Activated CD8-positive, alpha-beta memory T cell treated with anti-CD3 and anti-CD28 coated beads for 36 hours (primary cell): Measurements from ENCODE around the gene CES3. TPM values are rescaled to one million over a fixed set of nuclear protein-coding genes. Genes with fewer than 3 reads are reported as not detected.

Experiments
- CTCF ChIA-PET: fragments of 350-600 bp; sonication (Branson Sonifier 250); formaldehyde crosslinking; loops from one replicate; lab custom pipeline; 2021; ENCODE audit warnings: antibody characterized with exemption; lab: Charles Lee
- POLR2A ChIA-PET: fragments of 350-600 bp; sonication (Branson Sonifier 250); formaldehyde crosslinking; loops from one replicate; lab custom pipeline; 2021; ENCODE audit warnings: antibody characterized with exemption; lab: Charles Lee
- total RNA-seq, 2 experiments: library from RNA; stranded (reverse); gene quantifications; one replicate each; pipeline ENCODE4 v1.2.3, GENCODE V29; 2021

CES3 gene
- total RNA-seq, 2 experiments from 2014 or later, result 0.31 to 0.57 TPM

GRCh38 chr16:67006930-67007658 lies 46.0 kb downstream of the CES3 start:
- POLR2A ChIA-PET, result no interaction called here
- CTCF ChIA-PET, result interaction anchor here (1.4 kb wide), 3 partner anchors 10 to 15 kb away, joined by 4 to 5 read pairs (median 4); no protein-coding TSS in a partner anchor

- ChIA-PET POLR2A (no interaction called here), CTCF (interaction anchor here (1.1 kb wide), 1 partner anchor 177 kb away, joined by 3 read pairs; no protein-coding TSS in a partner anchor)
These were observed 48.1 kb downstream of the CES3 start for GRCh38 chr16:67009158-67009557.

- ChIA-PET CTCF (interaction anchor here (1.2 to 5.0 kb wide), 4 partner anchors 17 to 144 kb away, joined by 3 to 23 read pairs (median 4); no protein-coding TSS in a partner anchor), POLR2A (no interaction called here)
These were observed 50.2 kb downstream of the CES3 start for GRCh38 chr16:67011274-67011673.

- POLR2A ChIA-PET, result interaction anchor here (0.5 to 2.2 kb wide), 11 partner anchors 9 to 858 kb away, joined by 3 to 18 read pairs (median 4); partner anchors contain the start of genes CBFB, FBXL8, TMEM208 and TRADD
- CTCF ChIA-PET, result interaction anchor here (0.7 to 5.0 kb wide), 22 partner anchors 11 to 172 kb away, joined by 3 to 23 read pairs (median 5); partner anchors contain the start of genes CES3, CES4A, FBXL8 and TRADD
These were observed 52.3 kb downstream of the CES3 start for GRCh38 chr16:67013233-67013822.

GRCh38 chr16:67013823-67014633 lies 53.0 kb downstream of the CES3 start:
- CTCF ChIA-PET, result interaction anchor here (0.7 to 5.0 kb wide), 24 partner anchors 11 to 171 kb away, joined by 3 to 23 read pairs (median 5); partner anchors contain the start of genes CES3, CES4A, FBXL8 and TRADD

GRCh38 chr16:67014634-67015312 lies 53.7 kb downstream of the CES3 start:
- POLR2A ChIA-PET, result interaction anchor here (1.7 to 2.2 kb wide), 3 partner anchors 15 to 39 kb away, joined by 5 to 18 read pairs (median 16); partner anchors contain the start of gene CBFB
- CTCF ChIA-PET, result interaction anchor here (0.7 to 5.0 kb wide), 14 partner anchors 11 to 170 kb away, joined by 3 to 23 read pairs (median 6); partner anchors contain the start of genes FBXL8 and TRADD

More at GRCh38 chr16:67013823-67014633, 53.0 kb downstream of the CES3 start:
- POLR2A ChIA-PET, result interaction anchor here (0.6 to 2.2 kb wide), 9 partner anchors 8 to 213 kb away, joined by 3 to 18 read pairs (median 5); partner anchors contain the start of genes CBFB, FBXL8, TMEM208 and TRADD

- CTCF ChIA-PET, result interaction anchor here (0.7 to 5.0 kb wide), 5 partner anchors 11 to 162 kb away, joined by 4 to 23 read pairs (median 5); no protein-coding TSS in a partner anchor
- POLR2A ChIA-PET, result no interaction called here
These were observed 54.3 kb downstream of the CES3 start for GRCh38 chr16:67015313-67015731.

GRCh38 chr16:67016143-67016542 lies 55.1 kb downstream of the CES3 start:
- POLR2A ChIA-PET, result no interaction called here
- CTCF ChIA-PET, result interaction anchor here (0.8 to 5.9 kb wide), 8 partner anchors 9 to 163 kb away, joined by 3 to 63 read pairs (median 10); no protein-coding TSS in a partner anchor

- CTCF ChIA-PET, result interaction anchor here (0.8 to 5.9 kb wide), 19 partner anchors 9 to 167 kb away, joined by 3 to 63 read pairs (median 7); partner anchors contain the start of genes B3GNT9 and MATCAP1
- POLR2A ChIA-PET, result interaction anchor here (0.6 to 1.5 kb wide), 2 partner anchors 11 to 1082 kb away, joined by 3 to 10 read pairs; no protein-coding TSS in a partner anchor
These were observed 55.8 kb downstream of the CES3 start for GRCh38 chr16:67016681-67017420.

GRCh38 chr16:67017421-67017750 lies 56.3 kb downstream of the CES3 start:
- CTCF ChIA-PET, result interaction anchor here (0.7 to 5.9 kb wide), 24 partner anchors 10 to 226 kb away, joined by 3 to 63 read pairs (median 6); partner anchors contain the start of genes B3GNT9, MATCAP1 and PHAF1
- POLR2A ChIA-PET, result interaction anchor here (0.6 to 1.5 kb wide), 5 partner anchors 11 to 1082 kb away, joined by 3 to 10 read pairs (median 3); partner anchors contain the start of gene B3GNT9

GRCh38 chr16:67017810-67018488 lies 56.9 kb downstream of the CES3 start:
- ChIA-PET POLR2A (interaction anchor here (0.6 to 1.5 kb wide), 6 partner anchors 10 to 1081 kb away, joined by 3 to 10 read pairs (median 4); partner anchors contain the start of gene B3GNT9), CTCF (interaction anchor here (0.6 to 5.9 kb wide), 34 partner anchors 10 to 300 kb away, joined by 3 to 63 read pairs (median 4); partner anchors contain the start of genes B3GNT9, FBXL8, MATCAP1 and PHAF1)

- CTCF ChIA-PET, result interaction anchor here (0.6 to 5.9 kb wide), 14 partner anchors 9 to 225 kb away, joined by 3 to 63 read pairs (median 8); partner anchors contain the start of genes B3GNT9 and MATCAP1
These were observed 58.1 kb downstream of the CES3 start for GRCh38 chr16:67019171-67019570.

GRCh38 chr16:67021321-67021720 lies 60.3 kb downstream of the CES3 start:
- CTCF ChIA-PET, result interaction anchor here (0.6 to 5.9 kb wide), 4 partner anchors 135 to 198 kb away, joined by 3 to 63 read pairs (median 5); no protein-coding TSS in a partner anchor
- POLR2A ChIA-PET, result interaction anchor here (0.7 to 1.2 kb wide), 3 partner anchors 8 to 540 kb away, joined by 3 to 5 read pairs (median 5); no protein-coding TSS in a partner anchor

More at GRCh38 chr16:67019171-67019570, 58.1 kb downstream of the CES3 start:
- POLR2A ChIA-PET, result interaction anchor here (0.7 to 1.1 kb wide), 2 partner anchors 136 to 824 kb away, joined by 5 to 6 read pairs; no protein-coding TSS in a partner anchor

- POLR2A ChIA-PET, result interaction anchor here (1.2 kb wide), 1 partner anchor 10 kb away, joined by 5 read pairs; no protein-coding TSS in a partner anchor
These were observed 61.6 kb downstream of the CES3 start for GRCh38 chr16:67022531-67023214.

GRCh38 chr16:67023689-67024088 lies 62.6 kb downstream of the CES3 start:
- POLR2A ChIA-PET, result no interaction called here
- CTCF ChIA-PET, result interaction anchor here (2.2 kb wide), 1 partner anchor 131 kb away, joined by 8 read pairs; no protein-coding TSS in a partner anchor

More at GRCh38 chr16:67022531-67023214, 61.6 kb downstream of the CES3 start:
- CTCF ChIA-PET, result interaction anchor here (1.0 to 1.9 kb wide), 3 partner anchors 79 to 163 kb away, joined by 4 to 5 read pairs (median 5); no protein-coding TSS in a partner anchor
